Measurements from ENCODE around the gene AIF1L.
A peak's percentile ranks its signal among the peaks of the same experiment; 100 is the strongest.

AIF1L gene

GRCh38 chr9:131096269-131097125 is at the start of gene AIF1L:
TSS of gene AIF1L (plus strand) at chr9:131096531. CDS start at chr9:131096630, 99 bp downstream.
- in situ Hi-C loops (cut with MboI; ENCODE audit: low pct_unique_long_range_greater_than_20kb, low sequenced_read_pairs) = no loop called here
- DNase-seq = peak; percentile 64

GRCh38 chr9:131046581-131047202 is 49.6 kb upstream of the AIF1L start:
- in situ Hi-C loops (cut with MboI; ENCODE audit: low pct_unique_long_range_greater_than_20kb, low sequenced_read_pairs) = no loop called here
- peak; percentile 80 for DNase-seq

GRCh38 chr9:131048332-131048731 is 48.0 kb upstream of the AIF1L start:
- in situ Hi-C loops (cut with MboI; ENCODE audit: low pct_unique_long_range_greater_than_20kb, low sequenced_read_pairs) = no loop called here
- no peak for DNase-seq

GRCh38 chr9:131048820-131049219 is 47.5 kb upstream of the AIF1L start:
- in situ Hi-C loops (cut with MboI; ENCODE audit: low pct_unique_long_range_greater_than_20kb, low sequenced_read_pairs) = no loop called here
- DNase-seq = no peak

- in situ Hi-C loops (cut with MboI; ENCODE audit: low pct_unique_long_range_greater_than_20kb, low sequenced_read_pairs) = no loop called here
- DNase-seq = no peak
Observed at GRCh38 chr9:131049829-131050715, 46.3 kb upstream of the AIF1L start.

GRCh38 chr9:131050831-131051230 is 45.5 kb upstream of the AIF1L start:
- no peak for DNase-seq
- in situ Hi-C loops (cut with MboI; ENCODE audit: low pct_unique_long_range_greater_than_20kb, low sequenced_read_pairs) = no loop called here

GRCh38 chr9:131051592-131052517 is 44.5 kb upstream of the AIF1L start:
- in situ Hi-C loops (cut with MboI; ENCODE audit: low pct_unique_long_range_greater_than_20kb, low sequenced_read_pairs) = no loop called here
- DNase-seq = no peak

GRCh38 chr9:131053896-131054295 is 42.4 kb upstream of the AIF1L start:
- no peak for DNase-seq
- in situ Hi-C loops (cut with MboI; ENCODE audit: low pct_unique_long_range_greater_than_20kb, low sequenced_read_pairs) = no loop called here

- DNase-seq = no peak
- in situ Hi-C loops (cut with MboI; ENCODE audit: low pct_unique_long_range_greater_than_20kb, low sequenced_read_pairs) = no loop called here
Observed at GRCh38 chr9:131056781-131057506, 39.4 kb upstream of the AIF1L start.

GRCh38 chr9:131060900-131061630 is 35.3 kb upstream of the AIF1L start:
- in situ Hi-C loops (cut with MboI; ENCODE audit: low pct_unique_long_range_greater_than_20kb, low sequenced_read_pairs) = no loop called here
- DNase-seq = no peak

- DNase-seq = no peak
- in situ Hi-C loops (cut with MboI; ENCODE audit: low pct_unique_long_range_greater_than_20kb, low sequenced_read_pairs) = no loop called here
Observed at GRCh38 chr9:131062969-131063368, 33.4 kb upstream of the AIF1L start.

- DNase-seq = no peak
- in situ Hi-C loops (cut with MboI; ENCODE audit: low pct_unique_long_range_greater_than_20kb, low sequenced_read_pairs) = no loop called here
Observed at GRCh38 chr9:131065599-131065998, 30.7 kb upstream of the AIF1L start.

GRCh38 chr9:131067625-131068024 is 28.7 kb upstream of the AIF1L start:
- in situ Hi-C loops (cut with MboI; ENCODE audit: low pct_unique_long_range_greater_than_20kb, low sequenced_read_pairs) = no loop called here
- no peak for DNase-seq

GRCh38 chr9:131068076-131068816 is 28.1 kb upstream of the AIF1L start:
- DNase-seq = no peak
- in situ Hi-C loops (cut with MboI; ENCODE audit: low pct_unique_long_range_greater_than_20kb, low sequenced_read_pairs) = no loop called here

- in situ Hi-C loops (cut with MboI; ENCODE audit: low pct_unique_long_range_greater_than_20kb, low sequenced_read_pairs) = no loop called here
- no peak for DNase-seq
Observed at GRCh38 chr9:131069699-131070098, 26.6 kb upstream of the AIF1L start.

- in situ Hi-C loops (cut with MboI; ENCODE audit: low pct_unique_long_range_greater_than_20kb, low sequenced_read_pairs) = no loop called here
- no peak for DNase-seq
Observed at GRCh38 chr9:131072107-131072870, 24.0 kb upstream of the AIF1L start.
